ENCODE measurements around the gene TRAPPC11.

Gene TRAPPC11

DNA sequence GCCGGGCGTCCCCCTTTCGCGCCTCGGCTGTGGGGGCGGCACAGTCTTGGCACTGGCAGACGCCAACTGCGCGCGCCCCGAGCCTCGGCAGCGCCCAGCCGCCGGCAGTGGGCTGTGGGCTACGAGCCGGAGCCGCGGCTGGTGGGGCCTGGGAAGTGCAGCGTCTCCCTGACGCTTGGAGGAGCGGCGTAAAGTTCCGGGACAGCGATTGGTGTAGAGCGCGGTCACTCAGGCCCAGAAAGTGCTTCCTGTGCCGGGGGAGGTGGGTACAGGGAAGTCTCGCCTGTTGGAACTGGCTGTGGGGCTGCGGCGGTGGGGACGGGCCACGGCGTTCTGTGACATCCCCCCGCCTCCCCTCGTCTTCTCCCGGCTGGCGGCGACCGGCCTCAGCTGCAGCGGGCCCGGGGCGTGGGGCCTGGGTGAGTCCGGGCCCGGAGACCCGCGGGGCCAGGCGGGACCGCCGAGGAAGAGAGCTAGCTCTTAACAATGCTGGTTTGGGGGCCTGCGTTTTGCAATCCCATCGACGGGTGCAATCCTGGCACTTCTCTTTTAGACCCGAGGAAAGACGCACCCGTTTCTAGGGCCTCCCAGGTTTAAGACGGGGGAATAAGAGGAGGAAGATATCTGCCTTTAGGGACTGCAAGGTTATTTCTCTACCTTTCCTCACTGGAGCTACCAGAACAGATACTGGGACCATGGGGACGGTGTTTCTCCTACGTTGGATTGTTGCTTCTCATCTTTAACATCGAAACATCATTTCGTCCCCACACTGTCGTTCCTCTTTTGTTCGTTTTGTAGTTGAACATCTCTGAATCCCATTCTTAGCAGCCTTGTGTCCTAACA lies at the start of gene TRAPPC11, which contains the start of gene RWDD4:
TSS of gene TRAPPC11 (plus strand) at position 265 of the 843 bp plus-strand sequence. CDS start 4,575 bp downstream, outside the sequence.
TSS of gene RWDD4 (minus strand) at position 157 of the 843 bp plus-strand sequence. CDS start 233 bp downstream, outside the sequence.
- TF ChIP-seq, protein P1, sequence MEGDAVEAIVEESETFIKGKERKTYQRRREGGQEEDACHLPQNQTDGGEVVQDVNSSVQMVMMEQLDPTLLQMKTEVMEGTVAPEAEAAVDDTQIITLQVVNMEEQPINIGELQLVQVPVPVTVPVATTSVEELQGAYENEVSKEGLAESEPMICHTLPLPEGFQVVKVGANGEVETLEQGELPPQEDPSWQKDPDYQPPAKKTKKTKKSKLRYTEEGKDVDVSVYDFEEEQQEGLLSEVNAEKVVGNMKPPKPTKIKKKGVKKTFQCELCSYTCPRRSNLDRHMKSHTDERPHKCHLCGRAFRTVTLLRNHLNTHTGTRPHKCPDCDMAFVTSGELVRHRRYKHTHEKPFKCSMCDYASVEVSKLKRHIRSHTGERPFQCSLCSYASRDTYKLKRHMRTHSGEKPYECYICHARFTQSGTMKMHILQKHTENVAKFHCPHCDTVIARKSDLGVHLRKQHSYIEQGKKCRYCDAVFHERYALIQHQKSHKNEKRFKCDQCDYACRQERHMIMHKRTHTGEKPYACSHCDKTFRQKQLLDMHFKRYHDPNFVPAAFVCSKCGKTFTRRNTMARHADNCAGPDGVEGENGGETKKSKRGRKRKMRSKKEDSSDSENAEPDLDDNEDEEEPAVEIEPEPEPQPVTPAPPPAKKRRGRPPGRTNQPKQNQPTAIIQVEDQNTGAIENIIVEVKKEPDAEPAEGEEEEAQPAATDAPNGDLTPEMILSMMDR (IDR thresholded peaks at IDR 0.05; ENCODE audit: insufficient read depth, low read depth, low read length, missing control alignments) = peak; percentile 20
- DNase-seq (ENCODE audit: low read depth) = peak; percentile 99
- peak within 1 kb of the TSS; percentile 81 for H3K4me3 ChIP-seq (ENCODE audit: low read length)

DNA sequence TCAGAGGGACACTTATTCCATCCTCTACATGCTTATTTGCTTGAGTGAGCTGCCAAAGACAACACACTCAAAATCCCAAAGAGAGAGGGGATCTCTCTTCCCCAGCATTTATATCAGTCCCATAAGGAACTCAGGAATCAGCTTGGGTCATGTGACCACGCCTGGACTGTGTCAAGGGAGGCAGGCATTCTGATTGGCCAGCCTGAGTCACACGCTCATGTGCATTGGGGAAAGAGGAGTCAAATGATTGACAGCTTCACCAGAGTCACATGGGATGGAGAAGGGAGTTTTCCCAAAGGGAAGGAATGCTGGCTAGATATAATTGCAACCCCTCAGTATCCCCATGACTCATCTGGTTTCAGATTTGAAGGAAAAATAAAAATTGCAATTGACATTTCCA lies 49.1 kb upstream of the TRAPPC11 start:
- DNase-seq (ENCODE audit: low read depth) = no peak
- TF ChIP-seq, protein P1 (IDR thresholded peaks at IDR 0.05; ENCODE audit: insufficient read depth, low read depth, low read length, missing control alignments) = no peak
- H3K4me3 ChIP-seq (ENCODE audit: low read length) = no peak overlapping the region

DNA sequence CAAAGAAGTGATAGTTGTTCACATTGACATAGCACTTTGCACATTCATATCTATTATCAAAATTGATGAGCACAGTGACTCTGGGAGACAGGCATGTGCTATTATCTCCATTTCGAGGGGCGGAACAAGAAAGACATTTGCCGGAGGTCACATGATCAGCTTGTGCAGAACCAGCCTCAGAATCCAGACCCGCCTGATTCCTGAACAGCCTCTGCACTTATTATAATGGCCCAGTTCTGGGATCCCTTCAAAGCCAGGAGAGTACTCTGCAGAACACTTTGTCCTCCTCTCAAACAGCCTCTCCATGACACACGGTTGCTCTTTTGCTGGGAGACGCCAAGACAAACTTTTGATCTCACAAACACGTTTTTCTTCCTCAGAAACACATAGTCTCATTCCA lies 48.5 kb upstream of the TRAPPC11 start:
- DNase-seq (ENCODE audit: low read depth) = no peak
- TF ChIP-seq, protein P1 (IDR thresholded peaks at IDR 0.05; ENCODE audit: insufficient read depth, low read depth, low read length, missing control alignments) = no peak
- H3K4me3 ChIP-seq (ENCODE audit: low read length) = no peak overlapping the region

DNA sequence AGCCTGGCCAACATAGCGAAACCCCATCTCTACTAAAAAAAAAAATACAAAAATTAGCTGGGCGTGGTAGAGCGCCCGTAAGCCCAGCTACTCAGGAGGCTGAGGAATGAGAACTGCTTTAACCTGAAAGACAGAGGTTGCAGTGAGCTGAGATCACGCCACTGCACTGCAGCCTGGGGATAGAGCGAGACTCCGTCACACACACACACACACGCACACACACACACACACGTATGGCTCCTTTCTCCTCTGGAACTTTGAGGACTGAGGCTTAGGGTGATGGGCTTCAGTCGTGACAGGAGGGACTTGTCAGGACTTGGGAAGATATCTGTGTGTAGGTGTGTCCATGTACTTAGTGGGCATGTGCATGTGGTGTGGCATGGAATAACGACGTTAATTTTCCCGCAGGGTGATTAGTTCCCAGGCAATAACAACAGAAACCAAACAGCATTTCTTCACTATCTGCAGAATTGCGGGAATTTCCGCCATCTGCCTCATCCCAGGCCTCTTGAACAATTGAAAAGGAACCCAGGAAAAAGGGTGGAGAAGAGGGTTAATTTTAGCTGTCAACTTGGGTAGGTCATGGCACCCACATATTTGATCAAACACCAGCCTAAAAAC lies 47.8 kb upstream of the TRAPPC11 start:
- peak; percentile 31 for DNase-seq (ENCODE audit: low read depth)
- H3K4me3 ChIP-seq (ENCODE audit: low read length) = no peak overlapping the region
- TF ChIP-seq, protein P1 (IDR thresholded peaks at IDR 0.05; ENCODE audit: insufficient read depth, low read depth, low read length, missing control alignments) = no peak

DNA sequence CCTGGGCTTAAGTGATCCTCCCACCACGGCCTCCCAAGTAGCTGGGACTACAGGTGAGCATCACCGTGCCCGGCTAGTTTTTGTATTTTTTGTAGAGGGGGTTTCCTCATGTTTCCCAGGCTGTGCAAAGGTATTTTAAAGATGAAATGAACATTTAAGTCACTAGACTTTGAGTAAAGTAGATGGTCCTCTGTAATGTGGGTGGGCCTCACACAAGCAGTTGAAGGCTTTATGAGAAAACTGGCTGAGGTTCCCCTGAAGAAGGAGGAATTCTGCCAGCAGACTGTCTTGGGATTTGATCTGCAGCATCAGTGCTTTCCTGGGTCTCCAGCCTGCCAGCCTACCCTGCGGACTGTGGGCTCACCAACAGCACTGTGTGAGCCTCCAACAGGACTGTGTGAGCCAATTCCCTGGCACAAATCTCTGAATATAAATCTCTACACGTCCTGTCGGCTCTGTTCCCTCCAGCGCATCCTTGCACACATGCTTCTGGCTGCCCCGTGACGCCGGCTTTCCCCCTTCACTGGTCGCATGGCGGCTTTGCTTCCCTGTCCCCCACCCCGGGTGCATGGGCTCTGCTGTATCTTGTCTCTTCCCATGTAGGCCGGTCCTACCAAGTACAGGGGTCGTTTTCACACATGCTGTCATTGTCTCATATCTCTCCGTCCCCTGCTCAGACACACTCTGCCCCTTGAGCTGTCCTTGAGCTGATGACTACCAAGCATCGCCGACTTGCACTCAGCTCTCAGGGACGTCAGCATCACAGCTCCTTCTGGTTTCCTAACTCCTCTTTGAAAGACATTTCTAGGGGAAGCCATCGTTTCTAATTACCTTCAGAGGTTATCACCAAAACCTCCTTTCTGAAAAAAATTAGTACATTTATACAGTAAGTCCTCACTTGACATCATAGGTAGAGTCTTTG lies 46.5 kb upstream of the TRAPPC11 start:
- TF ChIP-seq, protein P1 (IDR thresholded peaks at IDR 0.05; ENCODE audit: insufficient read depth, low read depth, low read length, missing control alignments) = no peak
- no peak for DNase-seq (ENCODE audit: low read depth)
- no peak overlapping the region for H3K4me3 ChIP-seq (ENCODE audit: low read length)

DNA sequence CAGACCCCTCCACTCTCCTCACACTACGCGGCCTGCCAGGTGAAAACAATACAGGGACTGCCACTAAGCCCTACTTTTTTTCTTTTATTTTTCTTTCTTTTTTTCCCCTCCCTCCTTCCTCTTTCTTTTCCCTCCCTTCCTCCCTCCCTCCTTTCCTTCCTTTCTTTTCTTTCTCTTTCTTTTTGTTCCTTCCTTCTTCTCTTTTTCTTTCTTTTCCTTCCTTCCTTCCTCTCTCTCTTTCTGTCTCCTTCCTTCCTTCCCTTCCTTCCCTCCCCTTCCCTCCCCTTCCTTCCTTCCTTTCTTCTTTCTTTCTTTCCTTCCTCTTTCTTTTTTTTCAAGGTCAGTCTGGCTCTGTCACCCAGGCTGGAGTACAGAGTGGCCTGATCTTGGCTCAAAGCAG lies 42.0 kb upstream of the TRAPPC11 start:
- TF ChIP-seq, protein P1 (IDR thresholded peaks at IDR 0.05; ENCODE audit: insufficient read depth, low read depth, low read length, missing control alignments) = no peak
- H3K4me3 ChIP-seq (ENCODE audit: low read length) = no peak overlapping the region
- DNase-seq (ENCODE audit: low read depth) = no peak
